Fibroblast of the conjunctiva (primary cell): ENCODE measurements around the gene ZBTB17.
"Not testable (repeated sequence)": the region's sequence is repeated elsewhere in the genome, so short reads cannot be mapped to it uniquely, and the experiment has no call there.

Experiments
- DNase-seq: peaks from one replicate; pipeline ENCODE4 v3.0.0-alpha.2; 2010; ENCODE audit warnings: low read depth

Gene ZBTB17

GRCh38 chr1:15988856-15989736 lies 13.2 kb upstream of the ZBTB17 start:
- DNase-seq = no peak

- no peak for DNase-seq
Measured at GRCh38 chr1:15985611-15986297, 9.9 kb upstream of the ZBTB17 start.

GRCh38 chr1:15983275-15983674 lies 7.4 kb upstream of the ZBTB17 start:
- no peak for DNase-seq

- no peak for DNase-seq
Measured at GRCh38 chr1:15981679-15982078, 5.8 kb upstream of the ZBTB17 start.

- DNase-seq = not testable (repeated sequence)
Measured at GRCh38 chr1:15977947-15978346, 2.0 kb upstream of the ZBTB17 start.

- no peak for DNase-seq
Measured at GRCh38 chr1:15975358-15975804, 520 bp downstream of the ZBTB17 start.

GRCh38 chr1:15974855-15975254 lies 1.0 kb downstream of the ZBTB17 start:
- DNase-seq = no peak

GRCh38 chr1:15973772-15974171 lies 2.1 kb downstream of the ZBTB17 start:
- DNase-seq = no peak

- no peak for DNase-seq
Measured at GRCh38 chr1:15972409-15972808, 3.5 kb downstream of the ZBTB17 start.

- no peak for DNase-seq
Measured at GRCh38 chr1:15970911-15971310, 5.0 kb downstream of the ZBTB17 start.

GRCh38 chr1:15969321-15969880 lies 6.5 kb downstream of the ZBTB17 start:
- DNase-seq = no peak

GRCh38 chr1:15968172-15968571 lies 7.7 kb downstream of the ZBTB17 start:
- DNase-seq = no peak

- no peak for DNase-seq
Measured at GRCh38 chr1:15966956-15967344, 9.0 kb downstream of the ZBTB17 start.

- DNase-seq = no peak
Measured at GRCh38 chr1:15966081-15966955, 9.6 kb downstream of the ZBTB17 start.

- no peak for DNase-seq
Measured at GRCh38 chr1:15965228-15965767, 10.6 kb downstream of the ZBTB17 start.

- DNase-seq = no peak
Measured at GRCh38 chr1:15963968-15964648, 11.8 kb downstream of the ZBTB17 start.

GRCh38 chr1:15963363-15963967 lies 12.4 kb downstream of the ZBTB17 start:
- DNase-seq = no peak

- no peak for DNase-seq
Measured at GRCh38 chr1:15962671-15963362, 13.1 kb downstream of the ZBTB17 start.

- no peak for DNase-seq
Measured at GRCh38 chr1:15962176-15962575, 13.7 kb downstream of the ZBTB17 start.

GRCh38 chr1:15961492-15961891 lies 14.4 kb downstream of the ZBTB17 start:
- DNase-seq = no peak
